GM12872 (cell line): ENCODE measurements around the gene DXO.

Experiments used
- TF ChIP-seq, protein P1 (sequence below): IDR thresholded peaks from 3 replicates; pipeline ENCODE4 v1.5.1; 2011; ENCODE audit warnings: low read depth, mild to moderate bottlenecking, low read length, moderate library complexity; ENCODE audit not compliant: insufficient read depth

Gene DXO

DNA sequence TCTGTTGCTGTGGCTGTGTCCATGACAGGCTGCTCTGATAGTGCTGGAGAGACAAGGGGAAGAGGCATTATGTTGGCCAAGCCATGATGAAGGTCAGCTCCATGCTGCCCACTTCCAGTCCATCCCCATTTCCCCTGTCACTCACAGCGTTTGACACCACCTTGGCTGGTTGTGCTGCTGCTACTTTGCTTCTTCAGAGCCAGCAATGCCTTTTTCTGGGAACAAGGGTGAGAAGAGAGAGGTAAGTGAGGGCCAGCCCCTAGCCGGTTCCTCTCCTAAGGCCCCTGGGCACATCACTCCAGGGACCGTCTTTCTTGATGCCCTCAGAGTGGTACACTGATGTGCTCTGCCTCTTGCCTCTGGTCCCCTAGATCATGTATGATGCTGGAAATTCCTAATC, 15.1 kb downstream of the DXO start:
- TF ChIP-seq, protein P1, sequence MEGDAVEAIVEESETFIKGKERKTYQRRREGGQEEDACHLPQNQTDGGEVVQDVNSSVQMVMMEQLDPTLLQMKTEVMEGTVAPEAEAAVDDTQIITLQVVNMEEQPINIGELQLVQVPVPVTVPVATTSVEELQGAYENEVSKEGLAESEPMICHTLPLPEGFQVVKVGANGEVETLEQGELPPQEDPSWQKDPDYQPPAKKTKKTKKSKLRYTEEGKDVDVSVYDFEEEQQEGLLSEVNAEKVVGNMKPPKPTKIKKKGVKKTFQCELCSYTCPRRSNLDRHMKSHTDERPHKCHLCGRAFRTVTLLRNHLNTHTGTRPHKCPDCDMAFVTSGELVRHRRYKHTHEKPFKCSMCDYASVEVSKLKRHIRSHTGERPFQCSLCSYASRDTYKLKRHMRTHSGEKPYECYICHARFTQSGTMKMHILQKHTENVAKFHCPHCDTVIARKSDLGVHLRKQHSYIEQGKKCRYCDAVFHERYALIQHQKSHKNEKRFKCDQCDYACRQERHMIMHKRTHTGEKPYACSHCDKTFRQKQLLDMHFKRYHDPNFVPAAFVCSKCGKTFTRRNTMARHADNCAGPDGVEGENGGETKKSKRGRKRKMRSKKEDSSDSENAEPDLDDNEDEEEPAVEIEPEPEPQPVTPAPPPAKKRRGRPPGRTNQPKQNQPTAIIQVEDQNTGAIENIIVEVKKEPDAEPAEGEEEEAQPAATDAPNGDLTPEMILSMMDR: no peak

DNA sequence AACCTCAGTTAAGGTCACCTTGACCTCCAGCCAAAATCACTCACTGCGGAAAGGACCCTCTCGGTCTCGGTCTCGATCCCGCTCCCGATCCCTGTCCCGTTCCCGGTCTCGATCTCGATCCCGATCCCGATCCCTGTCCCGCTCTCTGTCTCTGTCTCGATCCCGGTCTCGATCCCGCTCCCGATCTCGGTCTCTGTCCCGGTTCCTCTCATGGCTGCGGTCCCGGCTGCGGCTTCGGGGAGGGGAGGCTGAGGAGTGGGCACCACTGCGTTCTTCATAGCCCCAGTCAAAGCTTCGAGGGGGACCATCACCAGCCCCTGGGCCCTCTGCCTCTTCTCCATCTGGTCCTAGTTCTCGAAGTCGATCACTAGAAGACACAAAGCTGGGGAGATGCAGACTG, 17.4 kb downstream of the DXO start:
- TF ChIP-seq, protein P1: no peak

DNA sequence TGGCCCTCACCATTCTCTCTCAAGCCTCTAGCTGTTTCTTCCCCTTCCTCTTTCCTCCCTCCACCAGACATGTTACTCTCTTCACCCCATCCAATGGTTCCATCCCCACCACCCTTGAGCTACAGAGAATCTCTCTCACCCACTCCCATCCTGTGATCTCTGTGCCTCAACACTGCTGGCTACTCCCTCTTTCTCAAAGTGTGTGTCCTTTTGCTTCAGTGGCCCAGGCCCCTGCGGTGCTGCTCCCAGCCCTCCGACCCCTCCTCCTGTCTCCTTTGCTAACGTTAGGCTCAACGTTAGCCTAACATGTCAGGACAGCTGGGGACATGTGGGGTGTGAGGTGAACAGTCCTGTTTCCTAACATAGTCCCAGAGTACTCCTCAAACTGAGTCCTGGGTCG, 19.0 kb downstream of the DXO start:
- TF ChIP-seq, protein P1: no peak

DNA sequence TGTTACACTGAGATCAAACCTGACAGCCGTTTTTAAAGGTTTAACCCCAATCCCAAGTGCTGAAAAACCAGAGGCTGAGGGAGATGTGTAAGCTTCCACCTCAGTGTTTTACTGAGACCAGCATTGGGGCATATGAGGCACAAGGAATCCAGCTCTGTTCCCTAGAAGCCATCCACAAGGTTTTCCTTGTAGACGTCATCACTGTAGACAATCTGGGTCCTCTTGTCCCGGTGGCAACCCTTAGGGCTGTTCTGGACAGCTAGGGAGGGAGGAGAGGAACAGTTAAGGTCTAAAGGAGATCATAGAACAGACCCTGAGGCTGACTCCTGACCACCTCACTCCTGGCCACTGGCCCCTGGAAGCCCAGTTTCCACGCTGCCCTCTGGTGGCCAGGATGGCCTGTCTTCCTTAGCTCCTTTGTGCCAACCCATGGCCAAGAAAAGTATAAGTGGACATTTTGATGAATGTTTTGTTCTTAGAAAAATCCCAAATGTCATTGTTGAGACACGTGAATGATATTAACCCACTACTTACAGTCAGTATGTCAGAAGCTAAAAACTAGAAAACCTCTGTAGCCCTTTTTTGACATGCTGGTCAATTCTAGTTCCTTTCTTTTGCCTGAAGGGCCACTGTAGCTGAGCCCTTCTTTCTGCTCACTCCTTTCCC, 19.7 kb downstream of the DXO start:
- TF ChIP-seq, protein P1: peak; percentile 63

- TF ChIP-seq, protein P1: no peak
Observed at GRCh38 chr6:31949926-31950548, 21.9 kb downstream of the DXO start.

DNA sequence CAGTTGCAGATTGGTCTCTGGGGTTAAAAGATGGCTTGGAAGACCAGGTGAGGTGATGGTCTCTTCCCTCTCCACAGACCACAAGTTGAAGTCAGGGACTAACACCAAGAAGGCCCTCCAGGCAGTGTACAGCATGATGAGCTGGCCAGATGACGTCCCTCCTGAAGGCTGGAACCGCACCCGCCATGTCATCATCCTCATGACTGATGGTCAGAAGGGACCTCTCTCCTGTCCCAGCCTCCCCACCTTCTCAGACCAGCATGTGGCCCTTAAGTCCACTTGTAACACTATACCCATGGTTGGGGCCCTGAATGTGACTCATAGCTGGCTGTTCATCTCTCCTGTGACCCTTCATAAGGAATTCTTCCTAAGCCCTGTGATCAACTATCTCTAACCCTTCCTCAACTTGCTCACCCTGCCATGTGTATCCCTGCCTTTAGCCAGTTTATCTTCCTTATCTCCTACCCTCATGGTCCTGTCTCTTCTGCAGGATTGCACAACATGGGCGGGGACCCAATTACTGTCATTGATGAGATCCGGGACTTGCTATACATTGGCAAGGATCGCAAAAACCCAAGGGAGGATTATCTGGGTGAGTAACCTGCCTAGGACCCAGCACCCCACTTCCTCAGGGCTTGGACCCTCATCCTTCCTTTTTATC, 23.1 kb downstream of the DXO start:
- TF ChIP-seq, protein P1: no peak

DNA sequence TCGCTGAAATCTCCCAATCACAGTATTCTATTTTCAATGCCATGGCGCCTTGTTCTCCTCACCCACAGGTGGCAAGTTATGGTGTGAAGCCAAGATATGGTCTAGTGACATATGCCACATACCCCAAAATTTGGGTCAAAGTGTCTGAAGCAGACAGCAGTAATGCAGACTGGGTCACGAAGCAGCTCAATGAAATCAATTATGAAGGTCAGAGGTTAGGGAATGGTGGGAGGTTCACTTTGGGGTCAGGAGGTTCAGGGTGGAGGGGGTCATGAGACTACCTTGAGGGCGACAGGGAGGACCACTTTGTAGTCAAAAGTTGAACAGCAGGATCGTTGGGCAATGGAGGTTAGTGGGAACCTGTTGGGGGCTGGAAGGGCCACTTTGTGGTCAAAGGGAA, 23.6 kb downstream of the DXO start:
- TF ChIP-seq, protein P1: no peak
